Measurements from ENCODE around the gene RASA3.

RASA3 gene

DNA sequence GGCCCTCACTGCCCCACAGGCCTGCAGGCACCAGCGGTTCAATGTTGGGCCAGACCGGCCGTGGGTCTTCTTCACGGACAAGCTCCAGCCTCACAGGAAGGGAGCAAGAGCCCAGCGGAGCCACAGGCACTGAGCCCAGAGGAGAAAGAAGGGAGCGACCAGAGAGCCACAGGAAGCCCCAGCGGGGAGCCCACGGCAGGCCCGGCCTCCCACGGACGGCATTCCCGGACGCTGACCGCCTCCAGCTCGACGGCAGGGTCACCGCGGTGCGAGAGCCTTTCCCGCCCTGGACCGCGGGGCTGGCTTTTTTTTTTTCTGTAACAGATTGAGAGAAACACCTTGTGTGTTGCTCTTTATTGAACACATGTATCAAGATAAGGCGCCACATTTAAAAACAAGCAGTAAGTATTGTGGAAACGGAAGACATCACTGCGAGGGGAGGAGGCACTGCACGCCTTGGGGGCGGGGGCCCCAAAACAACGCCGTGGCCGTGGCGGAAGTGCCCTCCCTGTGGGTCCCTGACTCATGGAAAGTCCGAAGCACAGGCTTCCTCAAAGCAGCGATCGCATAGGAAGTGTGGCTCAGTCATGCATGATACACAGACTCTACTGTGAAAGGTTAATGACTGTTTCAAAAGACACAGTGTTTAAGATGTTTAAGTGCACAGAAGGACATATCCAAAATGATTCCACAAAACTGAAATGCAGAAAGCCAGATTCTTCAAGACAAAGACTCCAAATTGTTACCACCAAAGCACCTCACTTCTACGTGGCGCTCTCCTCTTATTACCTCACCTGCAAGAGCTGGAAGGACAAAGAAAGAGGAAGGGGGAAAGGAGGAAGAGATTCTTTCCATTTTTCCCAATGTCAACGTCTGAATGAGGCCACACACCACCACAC lies 3.5 kb downstream of the RASA3 start:
- Histone ChIP-seq H4K20me1 (ENCODE audit: insufficient read depth, low read length, poor library complexity, severe bottlenecking) (peaks cover 15% of the 10 kb centered on the region), H3K4me3 (ENCODE audit: low read length, poor library complexity, severe bottlenecking) (peak overlapping the region; percentile 87), H3K9me3 (ENCODE audit: insufficient read depth, low read depth, low read length) (no peaks in the 10 kb centered on the region), H3K36me3 (ENCODE audit: insufficient read depth, low read length) (no peaks in the 10 kb centered on the region), H3K4me2 (ENCODE audit: low read depth, low read length, poor library complexity, severe bottlenecking) (peak overlapping the region; percentile 94), H3K9ac (ENCODE audit: low read depth, low read length, poor library complexity, severe bottlenecking) (peak overlapping the region; percentile 87), H2AFZ (ENCODE audit: low read length) (0 out of 2 replicates have a peak overlapping the region, but pooled peaks have one; percentile 14), H3F3A (ENCODE audit: low read depth) (peaks cover 5% of the 10 kb centered on the region; the same call in 1 of the 2 replicates), H3K79me2 (ENCODE audit: insufficient read depth, low read length) (peaks cover 81% of the 10 kb centered on the region), H3K27me3 (ENCODE audit: insufficient read depth, low read length, poor library complexity, severe bottlenecking) (no peaks in the 10 kb centered on the region), H3K9me2 (replicated peaks; ENCODE audit: low read depth, low read length) (no peaks in the 10 kb centered on the region), H3K4me1 (ENCODE audit: insufficient read depth, low read length, poor library complexity, severe bottlenecking) (peaks cover 66% of the 10 kb centered on the region)
- no peak for TF ChIP-seq CTCF (conservative IDR thresholded peaks at IDR 0.05; ENCODE audit: low read length)
- TF ChIP-seq EZH2phosphoT487 (IDR thresholded peaks at IDR 0.05; ENCODE audit: borderline replicate concordance), result no peak

- peaks cover 87% of the 10 kb centered on the region for H3K79me2 ChIP-seq (ENCODE audit: insufficient read depth, low read length)
- H3K4me2 ChIP-seq (ENCODE audit: low read depth, low read length, poor library complexity, severe bottlenecking), result peak overlapping the region; percentile 94
- no peak overlapping the region for H2AFZ ChIP-seq (ENCODE audit: low read length)
- H3K9me3 ChIP-seq (ENCODE audit: insufficient read depth, low read depth, low read length), result no peaks in the 10 kb centered on the region
- H3K36me3 ChIP-seq (ENCODE audit: insufficient read depth, low read length), result no peaks in the 10 kb centered on the region
- H3K4me1 ChIP-seq (ENCODE audit: insufficient read depth, low read length, poor library complexity, severe bottlenecking), result peaks cover 70% of the 10 kb centered on the region
- no peaks in the 10 kb centered on the region for H3K9me2 ChIP-seq (replicated peaks; ENCODE audit: low read depth, low read length)
- H3K9ac ChIP-seq (ENCODE audit: low read depth, low read length, poor library complexity, severe bottlenecking), result peak overlapping the region; percentile 87
- peak overlapping the region; percentile 87 for H3K4me3 ChIP-seq (ENCODE audit: low read length, poor library complexity, severe bottlenecking)
- peaks cover 15% of the 10 kb centered on the region for H4K20me1 ChIP-seq (ENCODE audit: insufficient read depth, low read length, poor library complexity, severe bottlenecking)
- no peaks in the 10 kb centered on the region for H3K27me3 ChIP-seq (ENCODE audit: insufficient read depth, low read length, poor library complexity, severe bottlenecking)
- peaks cover 4% of the 10 kb centered on the region; the same call in 1 of the 2 replicates for H3F3A ChIP-seq (ENCODE audit: low read depth)
- TF ChIP-seq CTCF (conservative IDR thresholded peaks at IDR 0.05; ENCODE audit: low read length), result no peak
- no peak for TF ChIP-seq EZH2phosphoT487 (IDR thresholded peaks at IDR 0.05; ENCODE audit: borderline replicate concordance)
Measured at GRCh38 chr13:114128348-114128623, 4.1 kb downstream of the RASA3 start.

- H3K9ac ChIP-seq (ENCODE audit: low read depth, low read length, poor library complexity, severe bottlenecking), result peak overlapping the region; percentile 87
- H3K9me2 ChIP-seq (replicated peaks; ENCODE audit: low read depth, low read length), result no peaks in the 10 kb centered on the region
- H3K79me2 ChIP-seq (ENCODE audit: insufficient read depth, low read length), result peaks cover 93% of the 10 kb centered on the region
- H2AFZ ChIP-seq (ENCODE audit: low read length), result no peak overlapping the region
- H3K27me3 ChIP-seq (ENCODE audit: insufficient read depth, low read length, poor library complexity, severe bottlenecking), result no peaks in the 10 kb centered on the region
- H3K4me1 ChIP-seq (ENCODE audit: insufficient read depth, low read length, poor library complexity, severe bottlenecking), result peaks cover 76% of the 10 kb centered on the region
- H4K20me1 ChIP-seq (ENCODE audit: insufficient read depth, low read length, poor library complexity, severe bottlenecking), result peaks cover 15% of the 10 kb centered on the region
- peaks cover 4% of the 10 kb centered on the region; the same call in 1 of the 2 replicates for H3F3A ChIP-seq (ENCODE audit: low read depth)
- TF ChIP-seq CTCF (conservative IDR thresholded peaks at IDR 0.05; ENCODE audit: low read length) (no peak), EZH2phosphoT487 (IDR thresholded peaks at IDR 0.05; ENCODE audit: borderline replicate concordance) (no peak)
- no peaks in the 10 kb centered on the region for H3K9me3 ChIP-seq (ENCODE audit: insufficient read depth, low read depth, low read length)
- H3K4me3 ChIP-seq (ENCODE audit: low read length, poor library complexity, severe bottlenecking), result peak overlapping the region; percentile 87
- peak overlapping the region; percentile 94 for H3K4me2 ChIP-seq (ENCODE audit: low read depth, low read length, poor library complexity, severe bottlenecking)
- H3K36me3 ChIP-seq (ENCODE audit: insufficient read depth, low read length), result no peaks in the 10 kb centered on the region
Measured at GRCh38 chr13:114127473-114128347, 4.7 kb downstream of the RASA3 start.
